Stimulated activated CD8-positive, alpha-beta memory T cell treated with anti-CD3 and anti-CD28 coated beads, Interleukin-7, amount 100 ng/mL, for 48 hours (primary cell): ENCODE results near the gene AGAP6.
A peak's percentile ranks its signal among the peaks of the same experiment; 100 is the strongest.
"Not testable (repeated sequence)": the region's sequence is repeated elsewhere in the genome, so short reads cannot be mapped to it uniquely, and the experiment has no call there.

Experiments
- DNase-seq, 2 donors: peaks; one replicate each; pipeline ENCODE4 v3.0.0-alpha.2; 2020; ENCODE audit warnings: low read depth in 1 of 2; ENCODE audit errors: extremely low read depth in 1 of 2

AGAP6 gene

DNA sequence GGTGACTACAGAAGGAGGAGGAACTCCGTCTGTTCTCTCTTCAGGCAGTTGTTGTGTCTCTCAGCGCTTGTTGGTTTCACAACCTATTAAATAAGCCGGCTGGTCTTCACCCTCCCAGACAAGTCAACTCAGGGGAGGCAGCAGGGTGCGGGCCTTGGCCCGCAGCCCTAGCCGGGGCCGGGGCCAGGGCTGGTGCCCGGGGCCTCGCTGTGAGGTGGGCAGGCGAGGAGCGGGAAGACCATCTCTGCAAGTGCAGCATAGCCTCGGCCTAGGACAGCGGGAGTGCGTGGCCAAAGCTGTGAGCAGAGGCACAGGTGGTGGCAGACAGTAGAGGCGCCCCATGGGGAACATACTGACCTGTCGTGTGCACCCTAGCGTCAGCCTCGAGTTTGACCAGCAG lies at the start of gene AGAP6:
Gene AGAP6, plus strand, starts transcription at position 31 of the 400 bp plus-strand sequence. Its CDS starts 310 bp downstream, at position 341.
- DNase-seq = not testable (repeated sequence)

DNA sequence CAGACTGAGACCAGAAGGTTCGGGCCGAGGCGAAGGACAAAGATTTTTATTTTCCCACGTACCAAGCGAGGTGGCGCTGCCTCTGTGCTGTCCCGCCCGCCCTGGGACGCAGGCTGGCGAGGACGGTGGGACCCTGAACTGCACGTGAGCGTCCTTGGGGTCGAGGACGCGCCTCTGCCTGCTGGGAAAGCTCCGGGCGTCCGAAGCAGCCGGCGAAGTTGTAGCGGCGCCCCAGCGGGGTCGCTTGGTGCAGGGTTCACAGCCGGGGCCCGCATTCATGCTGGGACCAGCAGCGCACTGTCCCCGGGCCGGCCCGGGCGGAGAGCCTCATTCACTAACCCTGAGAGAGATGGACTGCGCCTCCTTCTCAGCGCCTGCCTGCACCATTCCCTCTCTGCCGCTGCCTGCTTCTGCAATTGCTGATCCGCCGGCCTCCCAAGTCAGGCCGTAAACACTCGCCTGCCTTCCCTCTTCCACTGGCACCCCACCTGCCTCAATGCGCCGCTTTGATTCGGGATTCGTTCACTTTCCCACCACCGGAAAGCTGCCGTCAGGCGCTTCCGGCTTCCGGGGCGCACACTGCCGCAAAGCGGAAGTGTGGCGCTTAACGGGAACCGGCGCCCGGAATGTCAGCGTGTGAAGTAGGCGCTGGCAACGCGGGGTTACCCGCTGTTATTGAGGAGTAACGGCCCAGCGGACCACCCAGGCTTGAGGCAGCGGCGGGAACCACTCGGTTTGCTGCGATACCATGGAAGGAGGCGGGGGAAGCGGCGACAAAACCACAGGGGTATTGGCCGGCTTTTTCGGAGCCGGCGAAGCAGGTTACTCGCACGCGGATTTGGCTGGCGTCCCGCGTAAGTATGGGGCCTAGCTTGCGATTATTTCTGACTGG lies 46.5 kb upstream of the AGAP6 start, which contains the start of the genes PARG and TIMM23B:
Gene PARG, minus strand, starts transcription at position 581 of the 892 bp plus-strand sequence. Its CDS starts 302 bp downstream, at position 279.
Gene TIMM23B, plus strand, starts transcription at position 607 of the 892 bp plus-strand sequence. Its CDS starts 142 bp downstream, at position 749.
- peak; percentile 62 to 64 for DNase-seq

DNA sequence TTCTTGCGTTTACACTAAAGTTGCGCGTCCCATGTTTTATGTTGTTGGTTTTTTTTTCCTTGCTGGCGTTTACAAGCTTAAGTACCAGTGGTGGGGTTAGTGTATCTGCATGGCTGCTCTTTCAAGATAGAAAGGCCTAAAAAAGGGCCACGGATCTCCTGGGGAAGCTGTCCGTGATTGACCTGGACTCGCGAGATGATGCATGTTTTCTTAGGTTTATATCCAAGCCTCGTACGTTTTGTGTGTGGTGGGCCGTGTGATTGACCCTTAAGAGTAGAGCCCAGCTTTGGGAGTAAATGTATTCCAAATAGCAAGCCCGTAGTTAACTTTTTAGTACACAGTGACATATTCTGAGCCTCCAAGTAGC lies 45.9 kb upstream of the AGAP6 start:
- not testable (repeated sequence) for DNase-seq

DNA sequence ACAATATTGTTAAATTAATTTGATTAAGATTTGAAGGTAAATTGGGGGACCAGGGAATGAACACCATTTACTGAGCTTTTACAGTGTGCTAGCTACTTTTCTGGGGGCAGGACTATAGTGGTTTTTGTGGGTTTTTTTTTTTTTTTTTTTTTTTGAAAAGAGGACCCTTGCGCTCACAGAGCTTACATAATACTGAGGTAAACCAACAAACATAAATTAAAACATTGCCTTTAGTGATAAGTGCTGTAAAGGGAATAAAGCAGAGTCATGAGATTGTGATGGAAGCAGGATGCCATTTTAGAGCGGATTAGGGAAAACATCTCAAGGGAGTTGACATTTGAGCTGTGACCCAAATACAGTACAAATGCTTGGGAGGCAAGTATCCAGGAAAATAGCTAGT lies 44.6 kb upstream of the AGAP6 start:
- DNase-seq = not testable (repeated sequence)

DNA sequence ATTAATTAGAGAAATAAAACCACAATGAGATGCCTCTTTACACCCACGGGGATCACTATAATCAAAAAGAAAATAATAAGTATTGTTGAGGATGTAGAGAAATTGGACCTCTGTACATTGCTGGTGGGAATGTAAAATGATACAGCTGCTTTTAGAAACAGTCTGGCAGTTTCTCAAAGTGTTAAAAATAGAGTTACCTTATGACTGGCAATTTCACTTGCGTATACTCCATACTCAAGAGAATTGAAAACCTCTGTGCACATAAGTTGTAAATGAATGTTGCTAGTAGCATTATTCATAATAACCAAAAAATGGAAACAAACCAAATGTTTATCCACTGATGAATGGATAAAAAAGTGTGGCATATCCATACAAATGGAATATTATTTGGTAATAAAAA lies 40.1 kb upstream of the AGAP6 start:
- DNase-seq = not testable (repeated sequence)

DNA sequence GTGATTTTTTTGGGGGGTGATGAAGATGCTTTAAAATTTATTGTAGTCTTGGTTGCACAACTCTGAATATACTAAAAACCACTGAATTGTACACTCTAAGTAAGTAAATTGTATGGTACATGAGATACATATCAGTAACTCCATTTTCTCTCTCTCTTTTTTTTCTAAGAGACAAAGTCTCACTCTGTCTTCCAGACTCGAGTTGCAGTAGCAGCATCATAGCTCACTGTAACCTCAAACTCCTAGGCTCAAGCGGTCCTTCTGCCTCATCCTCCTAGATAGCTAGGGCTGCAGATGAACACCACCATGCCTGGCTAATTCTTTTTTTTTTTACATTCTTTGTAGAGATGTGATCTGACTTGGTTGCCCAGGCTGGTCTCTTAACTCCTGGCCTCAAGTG lies 39.5 kb upstream of the AGAP6 start:
- not testable (repeated sequence) for DNase-seq

DNA sequence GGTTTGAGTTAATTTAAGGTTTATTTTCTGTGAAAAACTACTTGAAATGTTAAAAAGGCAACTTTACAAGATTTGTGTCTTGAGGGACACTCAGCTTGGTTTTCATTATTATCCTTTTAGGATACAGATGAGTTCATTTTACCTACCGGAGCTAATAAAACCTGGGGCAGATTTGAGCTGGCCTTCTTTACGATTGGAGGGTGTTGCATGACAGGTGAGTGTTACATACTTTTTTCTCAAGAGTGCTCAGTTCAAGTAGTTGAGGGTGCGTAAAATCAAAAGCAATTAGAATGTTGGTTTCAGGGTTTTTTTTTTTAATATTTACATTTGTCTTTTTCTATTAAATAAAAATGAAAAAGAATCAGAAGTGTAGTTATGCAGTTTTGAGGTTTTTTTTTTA lies 36.2 kb upstream of the AGAP6 start:
- not testable (repeated sequence) for DNase-seq

DNA sequence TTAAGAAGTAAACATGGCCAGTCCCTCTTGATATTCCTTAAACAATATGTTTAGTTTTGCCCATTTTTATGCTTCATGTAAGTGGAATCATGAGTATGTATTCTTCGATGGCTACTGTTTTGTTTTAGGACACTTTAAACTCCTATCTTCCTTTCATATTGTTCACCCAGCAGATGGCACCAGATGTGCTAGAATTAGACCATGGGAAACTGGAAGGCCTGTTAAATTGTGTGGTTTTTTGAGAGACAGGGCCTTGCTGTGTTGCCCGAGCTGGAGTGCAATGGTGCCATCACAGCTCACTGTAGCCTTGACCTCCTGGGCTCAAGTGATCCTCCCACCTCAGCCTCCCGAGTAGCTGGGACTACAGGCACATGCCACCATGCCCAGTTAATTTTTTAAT lies 35.1 kb upstream of the AGAP6 start:
- not testable (repeated sequence) for DNase-seq

DNA sequence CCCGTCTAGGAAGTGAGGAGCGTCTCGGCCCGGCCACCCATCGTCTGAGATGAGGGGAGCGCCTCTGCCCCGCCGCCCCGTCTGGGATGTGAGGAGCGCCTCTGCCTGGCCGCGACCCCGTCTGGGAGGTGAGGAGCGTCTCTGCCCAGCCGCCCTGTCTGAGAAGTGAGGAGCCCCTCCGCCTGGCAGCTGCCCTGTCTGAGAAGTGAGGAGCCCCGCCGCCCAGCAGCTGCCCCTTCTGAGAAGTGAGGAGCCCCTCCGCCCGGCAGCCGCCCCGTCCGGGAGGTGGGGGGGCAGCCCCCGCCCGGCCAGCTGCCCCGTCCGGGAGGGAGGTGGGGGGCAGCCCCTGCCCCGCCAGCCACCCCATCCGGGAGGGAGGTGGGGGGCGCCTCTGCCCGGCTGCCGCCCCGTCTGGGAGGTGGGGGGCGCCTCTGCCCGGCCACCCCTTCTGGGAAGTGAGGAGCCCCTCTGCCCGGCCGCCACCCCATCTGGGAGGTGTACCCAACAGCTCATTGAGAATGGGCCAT lies 17.8 kb upstream of the AGAP6 start:
- DNase-seq = not testable (repeated sequence)

DNA sequence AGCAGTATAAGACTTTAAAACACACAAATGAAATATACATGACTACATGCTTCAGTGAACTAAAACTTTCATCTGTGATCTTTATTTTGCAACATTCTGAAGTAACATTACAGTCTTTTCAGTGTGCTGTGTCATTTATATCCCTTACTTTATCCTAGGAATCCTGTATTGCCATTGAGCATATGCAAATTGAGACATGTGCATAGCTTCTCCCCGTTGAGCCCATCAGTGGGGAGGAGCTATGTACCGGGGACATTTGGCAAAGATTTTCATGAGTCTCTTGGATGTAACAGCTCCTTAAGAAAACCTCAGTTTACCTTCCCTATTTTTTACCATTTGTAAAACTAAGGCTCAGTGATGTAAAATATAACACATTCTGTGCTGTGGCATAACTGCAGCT lies 16.7 kb upstream of the AGAP6 start:
- not testable (repeated sequence) for DNase-seq

DNA sequence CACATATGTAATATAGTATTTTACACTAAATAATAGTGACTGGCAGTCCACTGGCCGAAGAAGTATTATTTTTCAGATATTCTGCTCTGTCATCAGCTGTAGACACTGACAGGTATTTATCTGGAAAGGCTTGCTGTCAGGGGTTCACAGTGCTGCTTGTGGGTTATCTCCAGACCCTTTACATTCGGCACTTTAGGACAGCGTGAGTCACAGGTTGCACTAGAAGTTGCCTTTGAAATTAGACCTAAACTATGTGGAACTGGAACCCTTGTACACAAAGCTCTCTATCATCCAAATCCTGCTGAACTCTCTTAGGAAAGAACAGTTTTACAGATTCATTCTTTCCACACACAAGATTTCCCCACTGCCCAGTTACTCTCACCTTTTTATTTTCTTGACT lies 16.1 kb upstream of the AGAP6 start:
- not testable (repeated sequence) for DNase-seq

DNA sequence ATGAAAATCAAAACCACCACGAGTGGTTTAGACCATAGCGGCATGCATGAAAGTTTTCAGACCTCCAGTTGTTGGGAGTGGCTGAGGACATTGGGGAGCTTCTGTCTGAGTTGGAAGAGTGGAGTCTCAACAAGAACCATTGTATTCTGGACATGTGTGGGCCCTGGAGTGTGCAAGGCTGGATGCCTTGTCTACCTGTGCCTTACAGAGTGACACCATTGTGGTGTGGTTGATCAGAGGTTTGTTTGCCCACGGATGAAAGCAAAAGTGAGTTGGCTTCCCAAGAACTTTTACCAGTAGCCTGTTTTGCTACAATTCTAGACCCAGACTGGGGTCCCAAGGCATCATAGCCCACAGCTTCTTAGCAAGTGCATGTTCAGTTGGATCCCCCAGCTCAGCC lies 10.4 kb upstream of the AGAP6 start:
- DNase-seq = not testable (repeated sequence)

DNA sequence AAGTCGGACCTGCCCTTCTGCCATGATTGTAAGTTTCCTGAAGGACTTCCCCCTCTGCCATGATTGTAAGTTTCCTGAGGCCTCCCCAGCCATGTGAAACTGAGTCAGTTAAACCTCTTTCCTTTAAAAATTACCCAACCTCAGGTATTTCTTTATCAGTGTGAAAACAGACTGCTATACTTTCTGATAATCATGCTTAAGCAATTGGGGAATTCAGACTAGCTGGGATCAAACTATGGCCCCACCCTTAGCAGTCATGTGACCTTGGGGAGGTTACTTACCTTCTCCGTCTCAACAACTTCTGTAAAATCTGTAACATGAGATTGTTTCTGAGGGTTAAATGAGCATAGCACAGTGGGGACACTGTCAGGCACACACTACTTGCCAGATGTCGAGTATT lies 999 bp upstream of the AGAP6 start:
- not testable (repeated sequence) for DNase-seq

DNA sequence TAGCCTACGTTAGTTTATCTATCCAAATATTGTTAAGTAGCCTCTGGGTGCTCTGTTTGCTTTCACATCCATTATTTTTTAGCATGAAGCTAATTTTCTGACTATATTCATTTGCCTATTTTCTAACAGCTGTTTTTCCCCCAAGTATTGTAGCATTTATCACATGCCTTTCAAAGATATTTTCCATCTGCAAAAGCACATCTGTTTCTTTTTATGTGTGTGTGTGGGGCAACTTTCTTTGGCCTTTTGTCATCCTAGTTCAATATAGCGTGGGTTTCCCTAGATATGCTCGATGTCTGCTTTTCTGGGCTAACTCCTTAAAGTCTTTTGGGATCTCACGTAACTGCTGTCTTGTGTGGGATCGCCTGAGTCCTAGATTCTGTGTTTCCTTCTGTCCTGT lies 7.1 kb downstream of the AGAP6 start:
- not testable (repeated sequence) for DNase-seq

DNA sequence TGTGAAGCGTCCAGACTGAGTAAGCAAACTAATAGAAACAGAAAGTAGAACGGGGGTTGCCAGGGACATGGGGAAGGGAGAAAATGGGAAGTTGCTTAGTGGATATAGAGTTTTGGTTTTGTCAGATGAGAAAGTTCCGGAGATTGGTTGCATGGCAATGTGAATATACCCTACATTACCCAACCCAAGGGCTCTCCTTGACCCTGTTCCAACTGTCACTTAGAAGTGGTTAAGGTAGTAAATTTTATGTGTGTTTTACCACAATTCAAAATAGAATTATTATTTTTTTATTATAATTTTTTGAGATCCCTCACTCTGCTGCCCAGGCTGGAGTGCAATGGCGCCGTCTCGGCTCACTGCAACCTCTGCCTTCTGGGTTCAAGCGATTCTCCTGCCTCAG lies 25.8 kb downstream of the AGAP6 start:
- not testable (repeated sequence) for DNase-seq

DNA sequence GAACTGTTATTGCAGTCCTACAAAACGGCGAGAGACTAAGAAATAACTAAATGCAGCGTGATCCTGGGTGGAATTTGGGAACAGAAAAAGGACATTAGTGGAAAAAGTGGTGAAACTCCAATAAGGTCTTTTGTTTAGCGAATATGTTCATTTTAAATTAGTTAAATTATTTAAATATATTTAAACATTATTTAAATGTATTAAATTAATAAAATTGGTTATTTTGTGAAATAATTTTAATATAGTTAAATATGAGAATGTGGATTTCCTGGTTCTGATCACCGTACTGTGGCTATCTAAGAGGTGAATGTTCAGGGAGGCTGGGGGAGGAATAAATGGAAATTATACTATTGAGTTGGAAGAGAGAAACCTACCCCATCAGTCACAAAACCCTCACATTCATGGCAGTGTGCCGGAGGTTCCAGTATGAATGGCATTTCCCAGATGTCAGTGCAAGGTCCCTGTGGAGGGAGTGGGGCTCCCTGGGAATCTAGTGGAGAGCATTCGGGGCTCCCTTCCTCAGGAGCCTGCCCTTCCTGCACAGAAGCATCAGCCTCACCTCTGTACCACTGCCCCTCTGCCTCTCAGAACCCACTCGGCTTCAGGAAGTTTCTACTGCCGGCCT lies 27.5 kb downstream of the AGAP6 start:
- DNase-seq = not testable (repeated sequence)

DNA sequence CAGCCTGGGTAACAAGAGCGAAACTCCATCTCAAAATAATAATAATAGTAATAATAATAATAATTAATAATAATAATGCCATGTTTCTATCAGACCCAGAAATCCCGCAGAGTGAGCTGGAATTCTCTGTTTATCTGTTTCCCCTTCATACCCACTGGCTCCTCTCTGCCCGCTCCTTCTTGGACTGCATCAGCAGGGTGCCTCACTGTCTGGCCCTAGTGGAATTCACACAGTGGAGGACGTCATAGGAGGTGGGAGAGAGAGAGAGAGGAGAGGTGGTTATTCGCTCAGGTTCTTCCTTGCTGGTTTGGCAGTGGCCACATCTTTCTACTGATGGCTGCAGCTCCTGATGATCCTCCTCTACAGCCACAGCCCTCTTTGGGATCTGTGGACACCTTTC lies 28.7 kb downstream of the AGAP6 start:
- DNase-seq = not testable (repeated sequence)

DNA sequence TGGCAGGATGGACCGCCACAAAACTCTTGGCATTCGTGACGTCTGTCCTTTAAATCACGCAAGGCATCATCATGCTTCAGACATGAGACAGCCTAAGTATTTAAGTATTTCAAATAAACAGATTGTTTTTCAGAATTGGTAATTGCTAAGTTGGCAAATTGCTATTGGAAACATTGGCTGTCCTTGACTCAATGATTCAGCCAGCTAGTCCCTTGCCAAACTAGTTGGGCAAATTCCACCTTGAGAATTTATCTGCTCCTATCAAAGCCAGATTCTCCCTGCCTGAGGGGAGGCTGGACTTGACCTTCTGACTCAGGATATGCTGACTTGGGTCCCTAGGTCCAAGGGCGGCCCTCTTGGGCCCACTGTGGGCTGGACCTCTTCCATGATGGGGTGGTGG lies 29.4 kb downstream of the AGAP6 start:
- not testable (repeated sequence) for DNase-seq

DNA sequence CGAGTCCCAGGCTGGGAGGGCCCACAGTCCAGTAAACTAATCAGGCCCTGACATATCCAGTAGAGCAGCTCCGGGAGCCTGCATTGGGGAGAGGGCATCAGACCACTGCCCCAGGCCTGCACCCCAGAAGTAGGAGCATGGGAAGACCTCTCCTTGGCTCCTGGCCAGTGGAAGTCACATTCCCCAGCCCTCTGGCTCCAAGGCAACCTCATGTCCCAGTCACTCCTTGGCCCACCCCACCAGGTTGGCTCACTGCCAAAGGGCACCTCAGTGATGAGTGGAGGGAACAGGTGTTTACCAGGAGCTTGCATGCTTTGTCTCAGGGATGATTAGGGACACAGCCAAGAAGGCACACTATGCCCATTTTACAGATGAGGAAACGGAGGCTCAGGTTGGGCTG lies 31.1 kb downstream of the AGAP6 start:
- not testable (repeated sequence) for DNase-seq

DNA sequence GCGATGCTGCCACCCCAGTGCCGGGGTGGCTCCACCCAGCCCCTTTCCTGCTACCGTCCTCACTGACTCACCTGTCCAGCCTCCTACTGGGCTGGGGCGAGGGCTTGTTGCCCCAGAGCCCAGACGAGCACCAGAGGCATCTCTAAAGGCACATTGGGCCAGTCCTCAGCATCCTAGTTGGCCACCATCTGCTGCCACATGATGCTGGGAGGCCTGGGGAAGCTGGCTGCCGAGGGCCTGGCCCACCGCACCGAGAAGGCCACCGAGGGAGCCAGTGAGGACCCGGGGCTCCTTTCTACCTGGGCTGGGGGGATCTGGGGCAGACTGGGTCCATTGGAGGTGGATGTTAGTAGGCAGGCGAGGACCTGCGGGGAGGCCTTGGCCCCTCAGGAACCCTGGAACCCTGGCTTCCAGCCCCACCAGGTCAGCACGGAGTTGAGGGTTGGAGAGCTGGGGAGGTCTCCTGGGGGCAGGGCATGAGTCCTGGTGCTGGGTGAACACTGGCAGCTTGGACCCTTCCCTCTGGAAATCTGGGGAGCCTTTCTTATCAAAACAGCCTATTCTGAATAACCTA lies 32.3 kb downstream of the AGAP6 start:
- DNase-seq = not testable (repeated sequence)

DNA sequence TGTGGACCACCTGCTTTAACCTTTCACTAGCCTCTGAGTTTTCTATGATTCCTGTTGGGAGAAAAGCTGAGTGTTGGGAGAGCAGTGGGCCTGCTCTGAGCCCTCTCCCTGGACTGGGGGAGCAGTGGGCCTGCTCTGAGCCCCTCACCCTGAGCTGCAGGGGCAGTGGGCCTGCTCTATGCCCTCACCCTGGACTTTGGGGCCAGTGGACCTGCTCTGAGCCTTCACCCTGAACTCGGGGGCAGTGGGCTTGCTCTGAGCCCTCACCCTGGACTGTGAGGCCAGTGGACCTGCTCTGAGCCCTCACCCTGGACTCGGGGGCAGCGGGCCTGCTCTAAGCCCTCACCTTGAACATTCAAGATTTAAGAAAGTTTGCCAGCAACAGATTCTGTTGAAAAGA lies 33.4 kb downstream of the AGAP6 start:
- DNase-seq = no peak
